OCI-LY1 (cell line): ENCODE measurements around the gene TMEM45A.

Experiments
- H2AFZ ChIP-seq: fragments of 200-600 bp; sonication (generic), shearing (Covaris generic); 2 replicates; pipeline ENCODE4 v1.6.0; 2014; ENCODE audit warnings: antibody characterized with exemption, mild to moderate bottlenecking, low read length
- H3F3A ChIP-seq: fragments of 200-600 bp; sonication (generic), shearing (Covaris generic); 2 replicates; pipeline ENCODE4 v1.6.0; 2014; ENCODE audit warnings: mild to moderate bottlenecking, antibody characterized with exemption, low read length, moderate library complexity; ENCODE audit not compliant: insufficient read depth
- H3K27ac ChIP-seq: fragments of 200-600 bp; sonication (generic); 2 replicates; pipeline ENCODE4 v1.5.1; 2014; ENCODE audit warnings: low read length, mixed run types, mild to moderate bottlenecking, low read depth; ENCODE audit not compliant: poor library complexity, severe bottlenecking
- H3K27me3 ChIP-seq: fragments of 200-600 bp; sonication (generic); 2 replicates; pipeline ENCODE4 v1.6.0; 2014; ENCODE audit warnings: antibody characterized with exemption, mild to moderate bottlenecking, low read length, moderate library complexity; ENCODE audit not compliant: insufficient read depth
- H3K36me3 ChIP-seq: fragments of 200-600 bp; sonication (generic); 2 replicates; pipeline ENCODE4 v1.6.1; 2014; ENCODE audit warnings: mild to moderate bottlenecking, antibody characterized with exemption, low read length, moderate library complexity, mixed read lengths; ENCODE audit not compliant: insufficient read depth
- H3K4me1 ChIP-seq: fragments of 200-600 bp; sonication (generic); 2 replicates; pipeline ENCODE4 v1.5.1; 2014; ENCODE audit warnings: mild to moderate bottlenecking, low read length, moderate library complexity; ENCODE audit not compliant: insufficient read depth, severe bottlenecking
- H3K4me2 ChIP-seq: fragments of 200-600 bp; sonication (generic), shearing (Covaris generic); 2 replicates; pipeline ENCODE4 v1.6.1; 2014; ENCODE audit warnings: low read length
- H3K4me3 ChIP-seq: fragments of 200-600 bp; sonication (generic); 2 replicates; pipeline ENCODE4 v1.5.1; 2014; ENCODE audit warnings: low read length, low read depth, mild to moderate bottlenecking, mixed read lengths; ENCODE audit not compliant: poor library complexity, severe bottlenecking
- H3K79me2 ChIP-seq: fragments of 200-600 bp; shearing (Covaris generic); 2 replicates; pipeline ENCODE4 v1.6.1; 2016; ENCODE audit warnings: mixed run types, low read length, mixed read lengths; ENCODE audit not compliant: insufficient read depth
- H3K9ac ChIP-seq: fragments of 200-600 bp; sonication (generic), shearing (Covaris generic); 2 replicates; pipeline ENCODE4 v1.6.1; 2014; ENCODE audit warnings: mild to moderate bottlenecking, low read length, mixed read lengths
- H3K9me2 ChIP-seq: fragments of 200-600 bp; sonication (generic), shearing (Covaris generic); 2 replicates; pipeline ENCODE4 v1.6.1; 2014; ENCODE audit warnings: low read depth, mild to moderate bottlenecking, low read length, mixed read lengths
- H3K9me3 ChIP-seq: fragments of 200-600 bp; shearing (Covaris generic); 2 replicates; pipeline ENCODE4 v1.6.1; 2014; ENCODE audit warnings: low read length, mixed read lengths
- H4K20me1 ChIP-seq: fragments of 200-600 bp; sonication (generic), shearing (Covaris generic); 2 replicates; pipeline ENCODE4 v1.6.0; 2016; ENCODE audit warnings: mild to moderate bottlenecking, low read length; ENCODE audit not compliant: insufficient read depth
- EZH2 ChIP-seq: fragments of 200-600 bp; sonication (generic), shearing (Covaris generic); IDR thresholded peaks from 2 replicates; pipeline ENCODE4 v1.8.0; 2017; ENCODE audit warnings: borderline replicate concordance, mixed run types, mild to moderate bottlenecking, antibody characterized with exemption, low read length, moderate library complexity, mixed read lengths
- TF ChIP-seq, protein P1 (sequence below): fragments of 200-600 bp; sonication (generic), shearing (Covaris generic); IDR thresholded peaks from 2 replicates; pipeline ENCODE4 v1.5.1; 2017; ENCODE audit warnings: mild to moderate bottlenecking, antibody characterized with exemption, low read length, moderate library complexity, mixed read lengths

TMEM45A gene

DNA sequence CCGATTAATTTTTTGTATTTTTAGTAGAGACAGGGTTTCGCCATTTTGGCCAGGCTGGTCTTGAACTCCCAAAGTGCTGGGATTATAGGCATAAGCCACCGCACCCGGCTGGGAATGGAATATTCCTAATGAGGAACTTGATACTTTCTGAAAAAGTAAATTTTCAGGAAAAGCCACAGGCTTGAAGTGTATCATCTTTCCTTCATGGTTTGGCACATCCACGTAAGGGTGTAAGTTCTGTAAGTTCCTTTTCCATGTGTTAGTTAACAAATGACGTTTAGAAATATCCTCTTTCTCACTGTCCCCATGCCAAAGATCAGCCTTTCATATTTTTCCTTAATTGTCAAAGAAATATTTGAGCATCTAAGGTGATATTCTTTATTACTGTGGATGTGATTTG is 24.9 kb downstream of the TMEM45A start:
- H3K9ac ChIP-seq: no peak overlapping the region
- H3K27ac ChIP-seq: no peak overlapping the region
- H3K4me2 ChIP-seq: no peak overlapping the region
- H2AFZ ChIP-seq: no peak overlapping the region
- TF ChIP-seq EZH2: no peak
- TF ChIP-seq, protein P1, sequence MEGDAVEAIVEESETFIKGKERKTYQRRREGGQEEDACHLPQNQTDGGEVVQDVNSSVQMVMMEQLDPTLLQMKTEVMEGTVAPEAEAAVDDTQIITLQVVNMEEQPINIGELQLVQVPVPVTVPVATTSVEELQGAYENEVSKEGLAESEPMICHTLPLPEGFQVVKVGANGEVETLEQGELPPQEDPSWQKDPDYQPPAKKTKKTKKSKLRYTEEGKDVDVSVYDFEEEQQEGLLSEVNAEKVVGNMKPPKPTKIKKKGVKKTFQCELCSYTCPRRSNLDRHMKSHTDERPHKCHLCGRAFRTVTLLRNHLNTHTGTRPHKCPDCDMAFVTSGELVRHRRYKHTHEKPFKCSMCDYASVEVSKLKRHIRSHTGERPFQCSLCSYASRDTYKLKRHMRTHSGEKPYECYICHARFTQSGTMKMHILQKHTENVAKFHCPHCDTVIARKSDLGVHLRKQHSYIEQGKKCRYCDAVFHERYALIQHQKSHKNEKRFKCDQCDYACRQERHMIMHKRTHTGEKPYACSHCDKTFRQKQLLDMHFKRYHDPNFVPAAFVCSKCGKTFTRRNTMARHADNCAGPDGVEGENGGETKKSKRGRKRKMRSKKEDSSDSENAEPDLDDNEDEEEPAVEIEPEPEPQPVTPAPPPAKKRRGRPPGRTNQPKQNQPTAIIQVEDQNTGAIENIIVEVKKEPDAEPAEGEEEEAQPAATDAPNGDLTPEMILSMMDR: no peak
- no peaks in the 10 kb centered on the region for H4K20me1 ChIP-seq
- H3K9me2 ChIP-seq: no peaks in the 10 kb centered on the region
- no peaks in the 10 kb centered on the region for H3K36me3 ChIP-seq
- H3K4me3 ChIP-seq: no peak overlapping the region
- no peaks in the 10 kb centered on the region for H3K27me3 ChIP-seq
- H3F3A ChIP-seq: no peaks in the 10 kb centered on the region
- H3K9me3 ChIP-seq: no peaks in the 10 kb centered on the region
- no peaks in the 10 kb centered on the region for H3K79me2 ChIP-seq
- no peaks in the 10 kb centered on the region for H3K4me1 ChIP-seq

DNA sequence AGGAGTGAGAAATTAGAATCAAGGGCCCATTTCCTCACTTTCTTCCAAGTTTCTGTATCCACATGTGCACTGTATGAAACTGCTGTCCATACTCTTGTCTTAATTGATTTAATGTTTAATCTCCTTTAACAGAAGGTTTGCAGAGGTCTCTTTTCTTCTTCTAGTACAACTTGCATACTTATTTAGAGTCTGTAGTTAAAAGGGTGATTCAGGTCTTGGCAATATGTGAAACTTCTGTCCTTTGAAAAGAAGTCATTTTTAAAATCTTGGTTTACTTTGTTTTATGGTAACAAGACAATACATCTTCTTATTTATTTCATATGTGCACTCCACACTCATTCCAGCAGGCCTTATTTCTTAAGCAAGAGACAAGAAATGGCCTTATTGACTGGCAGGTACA is 25.8 kb downstream of the TMEM45A start:
- Histone ChIP-seq H4K20me1 (no peaks in the 10 kb centered on the region), H3K27me3 (no peaks in the 10 kb centered on the region), H3K4me3 (no peak overlapping the region), H2AFZ (no peak overlapping the region), H3K9ac (no peak overlapping the region), H3K79me2 (no peaks in the 10 kb centered on the region), H3K27ac (no peak overlapping the region), H3K9me3 (no peaks in the 10 kb centered on the region), H3F3A (no peaks in the 10 kb centered on the region), H3K9me2 (no peaks in the 10 kb centered on the region), H3K4me1 (no peaks in the 10 kb centered on the region), H3K36me3 (no peaks in the 10 kb centered on the region), H3K4me2 (no peak overlapping the region)
- TF ChIP-seq EZH2: no peak

DNA sequence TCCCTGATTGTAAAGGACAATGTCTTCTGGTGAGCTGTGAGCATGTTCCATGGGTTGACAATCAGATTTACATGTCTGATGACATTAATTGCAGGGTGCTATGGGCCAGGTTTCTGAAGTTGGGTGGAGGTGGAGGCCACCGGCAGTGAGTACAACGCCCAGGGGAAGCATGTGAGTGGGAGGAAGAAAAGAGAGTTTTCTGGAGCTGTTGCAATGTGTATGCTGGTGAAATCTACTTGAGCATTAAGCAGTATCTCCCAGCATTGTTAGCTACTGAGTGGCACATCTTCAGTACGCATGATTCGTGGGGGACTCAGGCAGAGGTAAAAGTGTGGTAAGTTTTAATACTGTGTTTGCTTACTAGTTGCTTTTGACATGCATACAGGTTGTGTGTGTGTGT is 26.6 kb downstream of the TMEM45A start:
- no peaks in the 10 kb centered on the region for H3K9me2 ChIP-seq
- H3K9me3 ChIP-seq: no peaks in the 10 kb centered on the region
- no peaks in the 10 kb centered on the region for H3K27me3 ChIP-seq
- no peaks in the 10 kb centered on the region for H3K36me3 ChIP-seq
- H3K79me2 ChIP-seq: no peaks in the 10 kb centered on the region
- H3K4me3 ChIP-seq: no peak overlapping the region
- H3K9ac ChIP-seq: no peak overlapping the region
- H4K20me1 ChIP-seq: no peaks in the 10 kb centered on the region
- no peak overlapping the region for H3K27ac ChIP-seq
- H2AFZ ChIP-seq: no peak overlapping the region
- no peaks in the 10 kb centered on the region for H3F3A ChIP-seq
- TF ChIP-seq EZH2: no peak
- TF ChIP-seq, protein P1: no peak
- no peaks in the 10 kb centered on the region for H3K4me1 ChIP-seq
- H3K4me2 ChIP-seq: no peak overlapping the region

DNA sequence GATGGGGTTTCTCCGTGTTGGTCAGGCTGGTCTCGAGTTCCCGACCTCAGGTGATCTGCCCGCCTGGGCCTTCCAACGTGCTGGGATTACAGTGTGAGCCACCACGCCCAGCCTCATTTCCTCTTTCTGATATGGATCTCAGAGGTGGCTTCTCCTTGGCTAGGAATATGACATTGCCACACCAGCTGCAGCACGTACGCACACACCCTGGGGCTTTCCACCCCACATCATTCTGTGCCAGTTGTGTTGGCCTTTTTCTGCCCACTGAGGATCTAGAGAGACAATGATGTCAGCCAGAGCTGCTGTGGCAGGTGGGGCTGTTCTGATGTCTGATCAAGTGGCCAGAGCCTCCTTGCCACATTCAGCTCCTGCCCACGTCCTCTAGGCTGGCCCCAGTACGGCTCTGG is 29.0 kb downstream of the TMEM45A start:
- no peaks in the 10 kb centered on the region for H3K9me2 ChIP-seq
- H3K27ac ChIP-seq: no peak overlapping the region
- no peaks in the 10 kb centered on the region for H3K79me2 ChIP-seq
- H3K27me3 ChIP-seq: no peaks in the 10 kb centered on the region
- H2AFZ ChIP-seq: no peak overlapping the region
- no peak overlapping the region for H3K9ac ChIP-seq
- no peaks in the 10 kb centered on the region for H4K20me1 ChIP-seq
- H3K36me3 ChIP-seq: no peaks in the 10 kb centered on the region
- no peaks in the 10 kb centered on the region for H3K9me3 ChIP-seq
- no peaks in the 10 kb centered on the region for H3F3A ChIP-seq
- no peak overlapping the region for H3K4me2 ChIP-seq
- TF ChIP-seq, protein P1: no peak
- TF ChIP-seq EZH2: no peak
- no peaks in the 10 kb centered on the region for H3K4me1 ChIP-seq
- no peak overlapping the region for H3K4me3 ChIP-seq
